Neural progenitor cell (in vitro differentiated cells): ENCODE data around the gene MRPL36. TPM values are rescaled to one million over a fixed set of nuclear protein-coding genes. Genes with fewer than 3 reads are reported as not detected.

Experiments
- DNase-seq: peaks from one replicate; pipeline ENCODE4 v3.0.0-alpha.2; 2016; ENCODE audit warnings: low spot score
- H2AFZ ChIP-seq: fragments of 200-600 bp; sonication (generic); replicated peaks from 2 replicates; pipeline ENCODE4 v1.6.1; 2016; ENCODE audit warnings: antibody characterized with exemption
- H3F3A ChIP-seq: fragments of 200-600 bp; sonication (generic); 2 replicates; pipeline ENCODE4 v1.6.1; 2016; ENCODE audit warnings: antibody characterized with exemption, low read depth
- H3K27ac ChIP-seq: fragments of 200-600 bp; sonication (generic); 2 replicates; pipeline ENCODE4 v1.5.1; 2016; ENCODE audit warnings: mild to moderate bottlenecking
- H3K27me3 ChIP-seq: fragments of 200-600 bp; sonication (generic); 2 replicates; pipeline ENCODE4 v1.6.1; 2016; ENCODE audit warnings: mild to moderate bottlenecking, moderate library complexity
- H3K36me3 ChIP-seq: fragments of 200-600 bp; sonication (generic); 2 replicates; pipeline ENCODE4 v1.5.1; 2016
- H3K4me1 ChIP-seq: fragments of 200-600 bp; sonication (generic); 2 replicates; pipeline ENCODE4 v1.6.1; 2016; ENCODE audit warnings: mixed run types
- H3K4me2 ChIP-seq: fragments of 200-600 bp; sonication (generic); 2 replicates; pipeline ENCODE4 v1.6.1; 2016
- H3K4me3 ChIP-seq: fragments of 200-600 bp; sonication (generic); 2 replicates; pipeline ENCODE4 v1.5.1; 2016
- H3K79me2 ChIP-seq: fragments of 200-600 bp; sonication (generic); 2 replicates; pipeline ENCODE4 v1.6.1; 2016; ENCODE audit warnings: low read depth
- H3K9ac ChIP-seq: fragments of 200-600 bp; sonication (generic); 2 replicates; pipeline ENCODE4 v1.6.1; 2016
- H3K9me3 ChIP-seq: fragments of 200-600 bp; sonication (generic); 2 replicates; pipeline ENCODE4 v1.5.1; 2016; ENCODE audit warnings: low read depth
- H4K20me1 ChIP-seq: fragments of 200-600 bp; sonication (generic); 2 replicates; pipeline ENCODE4 v1.6.1; 2016; ENCODE audit warnings: low read depth
- H3K27ac Mint-ChIP-seq: 3 replicates; pipeline ENCODE4 v1.8.0; 2021; ENCODE audit warnings: mixed read lengths
- H3K27me3 Mint-ChIP-seq: 2 replicates; pipeline ENCODE4 v1.8.0; 2022; ENCODE audit warnings: low read depth, mild to moderate bottlenecking, inconsistent platforms, moderate library complexity, mixed read lengths; ENCODE audit not compliant: insufficient read depth
- H3K36me3 Mint-ChIP-seq: 3 replicates; pipeline ENCODE4 v1.8.0; 2021; ENCODE audit warnings: mixed read lengths
- H3K4me1 Mint-ChIP-seq: 3 replicates; pipeline ENCODE4 v1.8.0; 2021; ENCODE audit warnings: mixed read lengths
- H3K4me3 Mint-ChIP-seq: 3 replicates; pipeline ENCODE4 v1.8.0; 2021; ENCODE audit warnings: mild to moderate bottlenecking, moderate library complexity, mixed read lengths
- H3K9me3 Mint-ChIP-seq: 3 replicates; pipeline ENCODE4 v1.8.0; 2020; ENCODE audit warnings: mixed read lengths
- CTCF ChIP-seq: fragments of 200-600 bp; sonication (generic); IDR thresholded peaks from 2 replicates; pipeline ENCODE4 v1.5.1; 2017; ENCODE audit warnings: antibody characterized with exemption, mild to moderate bottlenecking
- EZH2 ChIP-seq: fragments of 200-600 bp; sonication (generic); IDR thresholded peaks from 2 replicates; pipeline ENCODE4 v1.6.1; 2017; ENCODE audit warnings: antibody characterized with exemption, mild to moderate bottlenecking, moderate library complexity
- EZH2phosphoT487 ChIP-seq: fragments of 200-600 bp; sonication (generic); IDR thresholded peaks from 2 replicates; pipeline ENCODE4 v1.6.1; 2017; ENCODE audit warnings: antibody characterized with exemption
- total RNA-seq: library from RNA; depleted of rRNA; stranded (reverse); fragments of >200 nt; gene quantifications from 2 replicates; pipeline ENCODE4 v1.2.3, GENCODE V29; 2015; ENCODE audit warnings: low replicate concordance

Gene MRPL36
- total RNA-seq, result 22.2 and 30.2 TPM in 2 replicates

GRCh38 chr5:1799602-1800471, at the start of gene MRPL36:
TSS of gene MRPL36 (minus strand) at chr5:1799837. CDS start at chr5:1798935, 902 bp downstream.
- H3K4me2 ChIP-seq, result peak within 1 kb of the TSS; percentile 100
- H3K27ac ChIP-seq, result peak within 1 kb of the TSS; percentile 20
- no peaks in the 10 kb centered on the region for H3K27me3 ChIP-seq
- peaks cover 12% of the 10 kb centered on the region for H3F3A ChIP-seq
- peak within 1 kb of the TSS; percentile 95 for H3K4me3 ChIP-seq
- peak within 1 kb of the TSS; percentile 48 for H2AFZ ChIP-seq
- peaks cover 21% of the 10 kb centered on the region for H3K4me1 Mint-ChIP-seq
- H3K36me3 ChIP-seq, result no peaks in the 10 kb centered on the region
- TF ChIP-seq EZH2phosphoT487 (no peak), EZH2 (no peak), CTCF (no peak)
- H3K9me3 Mint-ChIP-seq, result no peaks in the 10 kb centered on the region
- peaks cover 25% of the 10 kb centered on the region for H3K36me3 Mint-ChIP-seq
- H3K9me3 ChIP-seq, result no peaks in the 10 kb centered on the region
- peaks cover 58% of the 10 kb centered on the region for H3K79me2 ChIP-seq
- peaks cover 9% of the 10 kb centered on the region for H3K27me3 Mint-ChIP-seq
- peak within 1 kb of the TSS; percentile 83 for H3K9ac ChIP-seq
- peaks cover 11% of the 10 kb centered on the region for H3K4me1 ChIP-seq
- peak within 1 kb of the TSS; percentile 96 for H3K27ac Mint-ChIP-seq
- H4K20me1 ChIP-seq, result peaks cover 16% of the 10 kb centered on the region
- H3K4me3 Mint-ChIP-seq, result peak within 1 kb of the TSS; percentile 97
- peak; percentile 98 for DNase-seq

- no peaks in the 10 kb centered on the region for H3K36me3 ChIP-seq
- Mint-ChIP-seq H3K27me3 (peaks cover 15% of the 10 kb centered on the region), H3K27ac (no peak overlapping the region)
Measured at GRCh38 chr5:1847611-1848010, 48.0 kb upstream of the MRPL36 start.

GRCh38 chr5:1847056-1847455, 47.4 kb upstream of the MRPL36 start:
- H3K4me1 ChIP-seq, result peaks cover 17% of the 10 kb centered on the region
- no peak overlapping the region for H3K4me3 Mint-ChIP-seq
- H4K20me1 ChIP-seq, result no peaks in the 10 kb centered on the region
- H3F3A ChIP-seq, result no peaks in the 10 kb centered on the region
- no peaks in the 10 kb centered on the region for H3K9me3 Mint-ChIP-seq
- H2AFZ ChIP-seq, result no peak overlapping the region
- H3K27ac Mint-ChIP-seq, result no peak overlapping the region
- H3K27me3 ChIP-seq, result peaks cover 72% of the 10 kb centered on the region
- H3K27me3 Mint-ChIP-seq, result peaks cover 15% of the 10 kb centered on the region
- no peak for TF ChIP-seq CTCF
- TF ChIP-seq EZH2, result no peak
- TF ChIP-seq EZH2phosphoT487, result no peak
- H3K4me1 Mint-ChIP-seq, result peaks cover 30% of the 10 kb centered on the region
- no peaks in the 10 kb centered on the region for H3K36me3 Mint-ChIP-seq
- H3K9me3 ChIP-seq, result no peaks in the 10 kb centered on the region
- H3K79me2 ChIP-seq, result no peaks in the 10 kb centered on the region
- no peaks in the 10 kb centered on the region for H3K36me3 ChIP-seq
- no peak overlapping the region for H3K27ac ChIP-seq
- H3K4me3 ChIP-seq, result no peak overlapping the region
- H3K9ac ChIP-seq, result no peak overlapping the region
- DNase-seq, result no peak
- H3K4me2 ChIP-seq, result no peak overlapping the region

More at GRCh38 chr5:1847611-1848010, 48.0 kb upstream of the MRPL36 start:
- no peaks in the 10 kb centered on the region for H3K9me3 ChIP-seq
- H3K4me1 ChIP-seq, result peaks cover 18% of the 10 kb centered on the region
- no peak overlapping the region for H3K4me2 ChIP-seq
- H4K20me1 ChIP-seq, result no peaks in the 10 kb centered on the region
- no peaks in the 10 kb centered on the region for H3F3A ChIP-seq
- Mint-ChIP-seq H3K36me3 (no peaks in the 10 kb centered on the region), H3K4me1 (peaks cover 27% of the 10 kb centered on the region), H3K9me3 (no peaks in the 10 kb centered on the region), H3K4me3 (no peak overlapping the region)
- no peak overlapping the region for H3K27ac ChIP-seq
- no peak for DNase-seq
- H3K4me3 ChIP-seq, result no peak overlapping the region
- no peaks in the 10 kb centered on the region for H3K79me2 ChIP-seq
- peaks cover 78% of the 10 kb centered on the region for H3K27me3 ChIP-seq
- no peak for TF ChIP-seq CTCF
- TF ChIP-seq EZH2phosphoT487, result no peak
- TF ChIP-seq EZH2, result no peak
- H2AFZ ChIP-seq, result no peak overlapping the region
- no peak overlapping the region for H3K9ac ChIP-seq
